SK-N-SH (cell line): ENCODE data around the gene SLC40A1. TPM values are rescaled to one million over a fixed set of nuclear protein-coding genes. Genes with fewer than 3 reads are reported as not detected.

Source experiments
- CTCF ChIA-PET: fragments of 300-600, 350-600 bp; formaldehyde crosslinking; extraction: SDS; loops from one replicate; lab custom pipeline; 2021; lab: Yijun Ruan, JAX
- POLR2A ChIA-PET: fragments of 350-600 bp; sonication (Branson Sonifier 250); formaldehyde crosslinking; extraction: SDS; loops from one replicate; lab custom pipeline; 2020; ENCODE audit warnings: antibody characterized with exemption, inconsistent platforms; lab: Yijun Ruan, JAX
- DNase-seq: peaks from one replicate; pipeline ENCODE4 v3.0.0; 2012
- H2AFZ ChIP-seq: fragments of 200-600 bp; sonication (generic); 2 replicates; pipeline ENCODE4 v1.8.1; 2016; ENCODE audit warnings: antibody characterized with exemption, mild to moderate bottlenecking, low read depth
- H3F3A ChIP-seq: fragments of 200-600 bp; sonication (generic); replicated peaks from 2 replicates; pipeline ENCODE3; 2016; ENCODE audit warnings: antibody characterized with exemption, mild to moderate bottlenecking; ENCODE audit not compliant: insufficient read depth
- H3K27ac ChIP-seq, 2 experiments: fragments of 200-500 bp in 1 of 2; fragments of 200-600 bp in 1 of 2; sonication (Bioruptor generic) in 1 of 2; sonication (generic), shearing (Covaris generic) in 1 of 2; 2 replicates each; pipeline versions ENCODE4 v1.5.1 to v1.6.1; 2014 to 2016; ENCODE audit warnings: low read depth in 2 of 2, inconsistent platforms in 1 of 2, low read length in 1 of 2, mild to moderate bottlenecking in 1 of 2, mixed read lengths in 1 of 2
- H3K27me3 ChIP-seq: fragments of 200-600 bp; sonication (generic), shearing (Covaris generic); 2 replicates; pipeline ENCODE4 v1.6.1; 2016; ENCODE audit warnings: mixed run types; ENCODE audit not compliant: insufficient read depth
- H3K36me3 ChIP-seq, 2 experiments: fragments of 200-500 bp in 1 of 2; fragments of 200-600 bp in 1 of 2; sonication (Bioruptor generic) in 1 of 2; sonication (generic) in 1 of 2; replicated peaks in 1 of 2; 2 replicates each; pipeline versions ENCODE3 to v1.5.1; 2014 to 2016; ENCODE audit warnings: low read length in 1 of 2, mild to moderate bottlenecking in 1 of 2; ENCODE audit not compliant: insufficient read depth in 2 of 2, control insufficient read depth in 1 of 2
- H3K4me1 ChIP-seq, 2 experiments: fragments of 200-500 bp in 1 of 2; fragments of 200-600 bp in 1 of 2; sonication (Bioruptor generic) in 1 of 2; sonication (generic), shearing (Covaris generic) in 1 of 2; 2 replicates each; pipeline versions ENCODE4 v1.5.1 to v1.6.1; 2014 to 2016; ENCODE audit warnings: low read depth in 1 of 2, low read length in 1 of 2, mixed run types in 1 of 2; ENCODE audit not compliant: insufficient read depth in 2 of 2, control insufficient read depth in 1 of 2
- H3K4me2 ChIP-seq: fragments of 200-600 bp; sonication (generic), shearing (Covaris generic); 2 replicates; pipeline ENCODE4 v1.6.1; 2017; ENCODE audit warnings: mixed run types
- H3K4me3 ChIP-seq, 2 experiments: fragments of 200-500 bp in 1 of 2; fragments of 200-600 bp in 1 of 2; sonication (Bioruptor generic) in 1 of 2; sonication (generic), shearing (Covaris generic) in 1 of 2; 2 replicates each; pipeline versions ENCODE4 v1.5.1 to v1.8.1; 2014 to 2016; ENCODE audit warnings: low read depth in 2 of 2, inconsistent platforms in 1 of 2, low read length in 1 of 2, mild to moderate bottlenecking in 1 of 2, mixed read lengths in 1 of 2, moderate library complexity in 1 of 2
- H3K79me2 ChIP-seq: fragments of 200-600 bp; sonication (generic); 2 replicates; pipeline ENCODE4 v1.8.1; 2017; ENCODE audit warnings: mild to moderate bottlenecking; ENCODE audit not compliant: insufficient read depth
- H3K9ac ChIP-seq: fragments of 200-600 bp; sonication (generic); 2 replicates; pipeline ENCODE4 v1.6.1; 2017; ENCODE audit warnings: mixed run types
- H3K9me2 ChIP-seq: fragments of 200-600 bp; sonication (generic); 2 replicates; pipeline ENCODE4 v1.6.1; 2017; ENCODE audit warnings: mixed run types
- H3K9me3 ChIP-seq: fragments of 200-600 bp; sonication (generic); 2 replicates; pipeline ENCODE4 v1.6.1; 2017; ENCODE audit warnings: mixed run types, mild to moderate bottlenecking, moderate library complexity
- H4K20me1 ChIP-seq: fragments of 200-600 bp; sonication (generic); 2 replicates; pipeline ENCODE4 v1.6.1; 2017; ENCODE audit warnings: mild to moderate bottlenecking, mixed run types; ENCODE audit not compliant: insufficient read depth
- FOSL2 ChIP-seq: IDR thresholded peaks from 2 replicates; pipeline ENCODE4 v1.4.0; 2012; ENCODE audit warnings: low read depth, mild to moderate bottlenecking, moderate library complexity, borderline replicate concordance
- FOXJ3 ChIP-seq: sonication (generic); formaldehyde crosslinking; IDR thresholded peaks from 2 replicates; pipeline ENCODE4 v1.5.1; 2020; ENCODE audit warnings: mild to moderate bottlenecking, missing genetic modification reagents
- GABPA ChIP-seq: IDR thresholded peaks from 2 replicates; pipeline ENCODE4 v1.4.0; 2012; ENCODE audit warnings: low read depth, mild to moderate bottlenecking
- MEF2A ChIP-seq: IDR thresholded peaks from 2 replicates; pipeline ENCODE4 v1.4.0; 2012; ENCODE audit warnings: low read depth, borderline replicate concordance
- MXI1 ChIP-seq: IDR thresholded peaks from 2 replicates; pipeline ENCODE4 v1.6.1; 2012; ENCODE audit warnings: mild to moderate bottlenecking, low read depth, low read length, improper control_type of control experiment
- NFIC ChIP-seq: IDR thresholded peaks from 2 replicates; pipeline ENCODE4 v1.4.0; 2012; ENCODE audit warnings: borderline replicate concordance
- NRF1 ChIP-seq: IDR thresholded peaks from 2 replicates; pipeline ENCODE4 v1.6.1; 2012; ENCODE audit warnings: low read depth, mild to moderate bottlenecking, low read length
- POLR2AphosphoS5 ChIP-seq: IDR thresholded peaks from 2 replicates; pipeline ENCODE4 v1.6.1; 2012; ENCODE audit warnings: low read depth, low read length
- RFX5 ChIP-seq: IDR thresholded peaks from 2 replicates; pipeline ENCODE4 v1.6.1; 2012; ENCODE audit warnings: mild to moderate bottlenecking, improper control_type of control experiment, low read length
- SIN3A ChIP-seq: IDR thresholded peaks from 2 replicates; pipeline ENCODE4 v1.6.1; 2012; ENCODE audit warnings: low read depth, mild to moderate bottlenecking, low read length, moderate library complexity, borderline replicate concordance
- SMC3 ChIP-seq: IDR thresholded peaks from 2 replicates; pipeline ENCODE4 v1.6.1; 2012; ENCODE audit warnings: low read depth, low read length, improper control_type of control experiment
- TCF12 ChIP-seq: IDR thresholded peaks from 2 replicates; pipeline ENCODE4 v1.4.0; 2012
- TEAD4 ChIP-seq: IDR thresholded peaks from 2 replicates; pipeline ENCODE4 v1.4.0; 2012; ENCODE audit warnings: mild to moderate bottlenecking, borderline replicate concordance; ENCODE audit not compliant: insufficient read depth
- WGBS: methylation state at CpG from one replicate; pipeline ENCODE4 v1.1.6; 2017; ENCODE audit warnings: low lambda C conversion rate; 5-methylcytosine and 5-hydroxymethylcytosine counted together
- polyA plus RNA-seq, 3 experiments: library from polyadenylated mRNA; depleted of rRNA; stranded (reverse); fragments of >200 nt; gene quantifications; 2 replicates each; pipeline ENCODE4 v1.2.3, GENCODE V29; 2012
- TF ChIP-seq, protein P1 (sequence below): fragments of 150-350 bp; IDR thresholded peaks from 2 replicates; pipeline ENCODE4 v1.6.1; 2016; ENCODE audit warnings: mild to moderate bottlenecking, low read depth, low read length
- TF ChIP-seq, protein P2 (sequence below): IDR thresholded peaks from 2 replicates; pipeline ENCODE4; 2012
- TF ChIP-seq, protein P3 (sequence below): fragments of 200-600 bp; sonication (generic); IDR thresholded peaks from 2 replicates; pipeline ENCODE4 v1.6.1; 2017; ENCODE audit warnings: antibody characterized with exemption, mild to moderate bottlenecking, moderate library complexity
- TF ChIP-seq, protein P4 (sequence below): IDR thresholded peaks from 2 replicates; pipeline ENCODE4 v1.4.0; 2012; ENCODE audit warnings: low read depth
- TF ChIP-seq, protein P5 (sequence below): IDR thresholded peaks from 2 replicates; pipeline ENCODE4 v1.4.0; 2012; ENCODE audit warnings: low read depth, borderline replicate concordance
- TF ChIP-seq, protein P6 (sequence below): IDR thresholded peaks from 2 replicates; pipeline ENCODE4 v1.6.1; 2012; ENCODE audit warnings: mild to moderate bottlenecking, low read depth, low read length, moderate library complexity

SLC40A1 gene
- polyA plus RNA-seq, 1 of the 3 experiments (the other 2 are of a cell fraction): 1.8 TPM

DNA sequence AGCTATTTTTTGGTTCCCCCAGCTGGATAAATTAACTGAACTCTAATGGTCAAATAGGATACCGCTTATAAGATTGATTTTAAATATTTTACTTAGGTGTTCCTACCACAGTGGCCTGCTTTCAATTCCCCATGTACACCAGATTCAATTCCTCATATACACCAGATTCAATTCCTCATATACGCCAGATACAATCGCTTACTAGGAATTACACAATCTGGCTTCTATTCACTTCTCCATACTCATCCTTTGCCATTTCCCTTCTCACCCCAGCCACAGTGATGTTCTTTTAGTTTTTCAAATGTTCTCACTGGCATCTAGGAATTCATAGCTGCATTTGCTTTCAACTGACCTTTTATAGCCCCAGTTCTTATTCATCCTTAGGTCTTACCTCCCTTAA, 66.5 kb downstream of the SLC40A1 start:
- no peaks in the 10 kb centered on the region for H3K4me1 ChIP-seq
- no peak overlapping the region for H3K9ac ChIP-seq
- H3K4me3 ChIP-seq: no peak overlapping the region
- H3K27ac ChIP-seq: no peak overlapping the region
- POLR2A ChIA-PET: no interaction called here
- H3K27me3 ChIP-seq: no peaks in the 10 kb centered on the region
- TF ChIP-seq POLR2AphosphoS5: no peak
- TF ChIP-seq, protein P1, sequence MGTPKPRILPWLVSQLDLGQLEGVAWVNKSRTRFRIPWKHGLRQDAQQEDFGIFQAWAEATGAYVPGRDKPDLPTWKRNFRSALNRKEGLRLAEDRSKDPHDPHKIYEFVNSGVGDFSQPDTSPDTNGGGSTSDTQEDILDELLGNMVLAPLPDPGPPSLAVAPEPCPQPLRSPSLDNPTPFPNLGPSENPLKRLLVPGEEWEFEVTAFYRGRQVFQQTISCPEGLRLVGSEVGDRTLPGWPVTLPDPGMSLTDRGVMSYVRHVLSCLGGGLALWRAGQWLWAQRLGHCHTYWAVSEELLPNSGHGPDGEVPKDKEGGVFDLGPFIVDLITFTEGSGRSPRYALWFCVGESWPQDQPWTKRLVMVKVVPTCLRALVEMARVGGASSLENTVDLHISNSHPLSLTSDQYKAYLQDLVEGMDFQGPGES: no peak
- no peak for TF ChIP-seq NFIC
- TF ChIP-seq NRF1: no peak
- TF ChIP-seq TEAD4: no peak
- TF ChIP-seq FOSL2: no peak
- TF ChIP-seq MXI1: no peak
- TF ChIP-seq GABPA: no peak
- TF ChIP-seq, all 33 proteins: peak for 0
- Histone ChIP-seq H3K36me3 (no peaks in the 10 kb centered on the region), H3K4me2 (no peak overlapping the region), H3K79me2 (no peaks in the 10 kb centered on the region), H4K20me1 (no peaks in the 10 kb centered on the region), H3K9me2 (no peaks in the 10 kb centered on the region), H3F3A (peaks cover 4% of the 10 kb centered on the region), H2AFZ (no peak overlapping the region), H3K9me3 (no peaks in the 10 kb centered on the region)
- CTCF ChIA-PET: interaction anchor here (2.2 kb wide), 1 partner anchor 20 kb away, joined by 5 read pairs; no protein-coding TSS in a partner anchor
- DNase-seq: no peak
- 95% methylated on average over 3 of the region's 3 CpGs for WGBS

DNA sequence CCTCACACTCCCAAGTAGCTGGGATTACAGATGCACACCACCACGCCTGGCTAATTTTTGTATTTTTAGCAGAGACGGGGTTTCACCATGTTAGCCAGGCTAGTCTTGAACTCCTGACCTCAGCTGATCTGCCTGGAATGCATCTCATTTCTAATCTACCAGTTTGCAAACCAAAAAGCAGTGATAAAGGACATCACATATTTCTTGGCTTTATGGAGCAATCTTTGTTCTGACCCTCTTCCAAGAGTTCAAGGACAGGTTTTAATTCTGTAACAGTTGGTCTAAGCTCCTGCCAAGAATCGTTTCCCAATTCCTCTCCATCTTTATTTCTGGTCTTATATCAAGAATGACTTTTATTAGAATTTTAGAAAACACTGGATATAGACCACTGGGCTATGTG, 67.7 kb downstream of the SLC40A1 start:
- Histone ChIP-seq H3K27me3 (no peaks in the 10 kb centered on the region), H4K20me1 (no peaks in the 10 kb centered on the region), H3K4me1 (no peaks in the 10 kb centered on the region), H3F3A (peaks cover 4% of the 10 kb centered on the region), H3K9me2 (no peaks in the 10 kb centered on the region), H3K36me3 (no peaks in the 10 kb centered on the region)
- POLR2A ChIA-PET: no interaction called here
- CTCF ChIA-PET: no interaction called here
- DNase-seq: no peak
- TF ChIP-seq SMC3 (no peak), NRF1 (no peak), SIN3A (no peak), MEF2A (no peak), FOXJ3 (no peak), NFIC (no peak), TCF12 (no peak), FOSL2 (no peak), RFX5 (no peak)
- TF ChIP-seq, protein P2, sequence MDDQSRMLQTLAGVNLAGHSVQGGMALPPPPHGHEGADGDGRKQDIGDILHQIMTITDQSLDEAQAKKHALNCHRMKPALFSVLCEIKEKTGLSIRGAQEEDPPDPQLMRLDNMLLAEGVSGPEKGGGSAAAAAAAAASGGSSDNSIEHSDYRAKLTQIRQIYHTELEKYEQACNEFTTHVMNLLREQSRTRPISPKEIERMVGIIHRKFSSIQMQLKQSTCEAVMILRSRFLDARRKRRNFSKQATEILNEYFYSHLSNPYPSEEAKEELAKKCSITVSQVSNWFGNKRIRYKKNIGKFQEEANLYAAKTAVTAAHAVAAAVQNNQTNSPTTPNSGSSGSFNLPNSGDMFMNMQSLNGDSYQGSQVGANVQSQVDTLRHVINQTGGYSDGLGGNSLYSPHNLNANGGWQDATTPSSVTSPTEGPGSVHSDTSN: no peak
- TF ChIP-seq, protein P3, sequence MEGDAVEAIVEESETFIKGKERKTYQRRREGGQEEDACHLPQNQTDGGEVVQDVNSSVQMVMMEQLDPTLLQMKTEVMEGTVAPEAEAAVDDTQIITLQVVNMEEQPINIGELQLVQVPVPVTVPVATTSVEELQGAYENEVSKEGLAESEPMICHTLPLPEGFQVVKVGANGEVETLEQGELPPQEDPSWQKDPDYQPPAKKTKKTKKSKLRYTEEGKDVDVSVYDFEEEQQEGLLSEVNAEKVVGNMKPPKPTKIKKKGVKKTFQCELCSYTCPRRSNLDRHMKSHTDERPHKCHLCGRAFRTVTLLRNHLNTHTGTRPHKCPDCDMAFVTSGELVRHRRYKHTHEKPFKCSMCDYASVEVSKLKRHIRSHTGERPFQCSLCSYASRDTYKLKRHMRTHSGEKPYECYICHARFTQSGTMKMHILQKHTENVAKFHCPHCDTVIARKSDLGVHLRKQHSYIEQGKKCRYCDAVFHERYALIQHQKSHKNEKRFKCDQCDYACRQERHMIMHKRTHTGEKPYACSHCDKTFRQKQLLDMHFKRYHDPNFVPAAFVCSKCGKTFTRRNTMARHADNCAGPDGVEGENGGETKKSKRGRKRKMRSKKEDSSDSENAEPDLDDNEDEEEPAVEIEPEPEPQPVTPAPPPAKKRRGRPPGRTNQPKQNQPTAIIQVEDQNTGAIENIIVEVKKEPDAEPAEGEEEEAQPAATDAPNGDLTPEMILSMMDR: no peak
- TF ChIP-seq, protein P4, sequence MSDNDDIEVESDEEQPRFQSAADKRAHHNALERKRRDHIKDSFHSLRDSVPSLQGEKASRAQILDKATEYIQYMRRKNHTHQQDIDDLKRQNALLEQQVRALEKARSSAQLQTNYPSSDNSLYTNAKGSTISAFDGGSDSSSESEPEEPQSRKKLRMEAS: no peak
- TF ChIP-seq, protein P5, sequence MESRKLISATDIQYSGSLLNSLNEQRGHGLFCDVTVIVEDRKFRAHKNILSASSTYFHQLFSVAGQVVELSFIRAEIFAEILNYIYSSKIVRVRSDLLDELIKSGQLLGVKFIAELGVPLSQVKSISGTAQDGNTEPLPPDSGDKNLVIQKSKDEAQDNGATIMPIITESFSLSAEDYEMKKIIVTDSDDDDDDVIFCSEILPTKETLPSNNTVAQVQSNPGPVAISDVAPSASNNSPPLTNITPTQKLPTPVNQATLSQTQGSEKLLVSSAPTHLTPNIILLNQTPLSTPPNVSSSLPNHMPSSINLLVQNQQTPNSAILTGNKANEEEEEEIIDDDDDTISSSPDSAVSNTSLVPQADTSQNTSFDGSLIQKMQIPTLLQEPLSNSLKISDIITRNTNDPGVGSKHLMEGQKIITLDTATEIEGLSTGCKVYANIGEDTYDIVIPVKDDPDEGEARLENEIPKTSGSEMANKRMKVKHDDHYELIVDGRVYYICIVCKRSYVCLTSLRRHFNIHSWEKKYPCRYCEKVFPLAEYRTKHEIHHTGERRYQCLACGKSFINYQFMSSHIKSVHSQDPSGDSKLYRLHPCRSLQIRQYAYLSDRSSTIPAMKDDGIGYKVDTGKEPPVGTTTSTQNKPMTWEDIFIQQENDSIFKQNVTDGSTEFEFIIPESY: no peak
- TF ChIP-seq, protein P6, sequence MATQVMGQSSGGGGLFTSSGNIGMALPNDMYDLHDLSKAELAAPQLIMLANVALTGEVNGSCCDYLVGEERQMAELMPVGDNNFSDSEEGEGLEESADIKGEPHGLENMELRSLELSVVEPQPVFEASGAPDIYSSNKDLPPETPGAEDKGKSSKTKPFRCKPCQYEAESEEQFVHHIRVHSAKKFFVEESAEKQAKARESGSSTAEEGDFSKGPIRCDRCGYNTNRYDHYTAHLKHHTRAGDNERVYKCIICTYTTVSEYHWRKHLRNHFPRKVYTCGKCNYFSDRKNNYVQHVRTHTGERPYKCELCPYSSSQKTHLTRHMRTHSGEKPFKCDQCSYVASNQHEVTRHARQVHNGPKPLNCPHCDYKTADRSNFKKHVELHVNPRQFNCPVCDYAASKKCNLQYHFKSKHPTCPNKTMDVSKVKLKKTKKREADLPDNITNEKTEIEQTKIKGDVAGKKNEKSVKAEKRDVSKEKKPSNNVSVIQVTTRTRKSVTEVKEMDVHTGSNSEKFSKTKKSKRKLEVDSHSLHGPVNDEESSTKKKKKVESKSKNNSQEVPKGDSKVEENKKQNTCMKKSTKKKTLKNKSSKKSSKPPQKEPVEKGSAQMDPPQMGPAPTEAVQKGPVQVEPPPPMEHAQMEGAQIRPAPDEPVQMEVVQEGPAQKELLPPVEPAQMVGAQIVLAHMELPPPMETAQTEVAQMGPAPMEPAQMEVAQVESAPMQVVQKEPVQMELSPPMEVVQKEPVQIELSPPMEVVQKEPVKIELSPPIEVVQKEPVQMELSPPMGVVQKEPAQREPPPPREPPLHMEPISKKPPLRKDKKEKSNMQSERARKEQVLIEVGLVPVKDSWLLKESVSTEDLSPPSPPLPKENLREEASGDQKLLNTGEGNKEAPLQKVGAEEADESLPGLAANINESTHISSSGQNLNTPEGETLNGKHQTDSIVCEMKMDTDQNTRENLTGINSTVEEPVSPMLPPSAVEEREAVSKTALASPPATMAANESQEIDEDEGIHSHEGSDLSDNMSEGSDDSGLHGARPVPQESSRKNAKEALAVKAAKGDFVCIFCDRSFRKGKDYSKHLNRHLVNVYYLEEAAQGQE: no peak
- TF ChIP-seq, all 33 proteins: peak for 0
- WGBS: 58% methylated on average over 3 of the region's 3 CpGs
- Histone ChIP-seq H3K27ac (no peak overlapping the region), H2AFZ (no peak overlapping the region), H3K9me3 (no peaks in the 10 kb centered on the region), H3K79me2 (no peaks in the 10 kb centered on the region), H3K9ac (no peak overlapping the region), H3K4me2 (no peak overlapping the region), H3K4me3 (no peak overlapping the region)
